ENCODE results near the gene HSPBAP1. TPM values are rescaled to one million over a fixed set of nuclear protein-coding genes. Genes with fewer than 3 reads are reported as not detected.

HSPBAP1 gene
- total and polyA plus RNA-seq, 9 of the 15 experiments (the other 6 are each of a cell fraction or from before 2014, with no cell fraction given), result 2.1 to 4.5 (median 3.4) TPM

- H3K4me3 ChIP-seq, result no peak overlapping the region
- POLR2A ChIA-PET, result no interaction called here
- no peaks in the 10 kb centered on the region for H3K36me3 ChIP-seq (ENCODE audit: control insufficient read depth, insufficient read depth, low read length)
- no peak overlapping the region for H3K9ac ChIP-seq (ENCODE audit: insufficient read depth in 1 of 2, low read depth in 2 of 2, low read length in 2 of 2)
- H3K9me3 ChIP-seq (replicated peaks; ENCODE audit: control insufficient read depth, insufficient read depth, low read depth, low read length), result no peaks in the 10 kb centered on the region
- CTCF ChIA-PET (ENCODE audit: low intra/inter-chr PET ratio), result no interaction called here
- H3K4me2 ChIP-seq (ENCODE audit: insufficient read depth, low read length), result peak overlapping the region; percentile 41; the same call in 1 of the 2 replicates
- H3K27ac ChIP-seq (ENCODE audit: extremely low read depth, low read depth, low read length), result peak overlapping the region; percentile 33; the same call in 2 of the 3 replicates
- intact Hi-C loops (cut with micrococcal nuclease), result no loop called here
- H3K79me2 ChIP-seq (ENCODE audit: control insufficient read depth, insufficient read depth, low read length), result no peaks in the 10 kb centered on the region
- ATAC-seq (peak; percentile 93), DNase-seq (ENCODE audit: extremely low read depth in 1 of 4, low spot score in 3 of 4) (peak; percentile 45 to 73 (median 62)), FAIRE-seq (peak; percentile 85)
- in situ Hi-C loops (cut with MboI), result no loop called here
- no TSS peak for BruUV-seq (replicated peaks)
- peaks cover under 1 to 9% of the 10 kb centered on the region in 2 experiments; a peak in 4 of 5 replicates for H3K4me1 ChIP-seq (replicated peaks in 1 of 2; ENCODE audit: control insufficient read depth in 2 of 2, insufficient read depth in 2 of 2, low read length in 2 of 2)
- peaks cover 2% of the 10 kb centered on the region for H3K9me1 ChIP-seq (ENCODE audit: control insufficient read depth, insufficient read depth, low read length)
- H3K27me3 ChIP-seq (ENCODE audit: control insufficient read depth in 2 of 2, insufficient read depth in 2 of 2, low read length in 2 of 2), result no peaks in the 10 kb centered on the region
- 5% methylated on average over 3 of the region's 4 CpGs for WGBS (ENCODE audit: insufficient coverage, low coverage, missing lambda C conversion rate)
- H4K20me1 ChIP-seq (replicated peaks; ENCODE audit: control insufficient read depth, insufficient read depth, low read length), result no peaks in the 10 kb centered on the region
- no peak overlapping the region for H2AFZ ChIP-seq (ENCODE audit: low read depth, low read length)
- TF ChIP-seq ZFX (CRISPR knock-in tag; IDR thresholded peaks at IDR 0.05) (peak; percentile 37; the same call in 1 of the 2 replicates), YY1 (IDR thresholded peaks at IDR 0.05; ENCODE audit: borderline replicate concordance in 1 of 3, control insufficient read depth in 1 of 3, extremely low read depth in 1 of 3, insufficient read depth in 3 of 3, insufficient read length in 1 of 3, insufficient replicate concordance in 2 of 3, low read depth in 1 of 3, low read length in 2 of 3) (peak in 1 of 3 experiments; percentile 14), CBFA2T2 (conservative IDR thresholded peaks at IDR 0.05) (peak; percentile 72), HES1 (IDR thresholded peaks at IDR 0.05; ENCODE audit: low read depth) (no peak), TEAD4 (IDR thresholded peaks at IDR 0.05; ENCODE audit: low read length) (peak; percentile 78), TEAD4 (CRISPR knock-in tag; IDR thresholded peaks at IDR 0.05; ENCODE audit: borderline replicate concordance) (no peak), FOXK1 (CRISPR knock-in tag; IDR thresholded peaks at IDR 0.05; ENCODE audit: borderline replicate concordance) (no peak), GATA2 (CRISPR knock-in tag; IDR thresholded peaks at IDR 0.05) (0 out of 2 replicates have a peak, but pooled peaks have one; percentile 14), POLR2AphosphoS5 (IDR thresholded peaks at IDR 0.05; ENCODE audit: control insufficient read depth, insufficient read depth, low read depth, low read length) (peak; percentile 71), PML (IDR thresholded peaks at IDR 0.05; ENCODE audit: low read length) (peak; percentile 54; the same call in 1 of the 2 replicates), SMARCA4 (IDR thresholded peaks at IDR 0.05) (peak; percentile 70), ZNF318 (IDR thresholded peaks at IDR 0.05; ENCODE audit: borderline replicate concordance in 1 of 2, low read depth in 1 of 2) (no peak), EP300 (IDR thresholded peaks at IDR 0.05; ENCODE audit: low read length) (peak; percentile 30; the same call in 1 of the 2 replicates), CBX3 (IDR thresholded peaks at IDR 0.05; ENCODE audit: borderline replicate concordance in 1 of 2, low read length in 2 of 2) (peak in 1 of 2 experiments; percentile 50; a peak in 1 of 3 replicates)
These were observed 63.4 kb downstream of the HSPBAP1 start for GRCh38 chr3:122730240-122730639.
